ENCODE data around the gene PNLIPRP2. TPM values are rescaled to one million over a fixed set of nuclear protein-coding genes. Genes with fewer than 3 reads are reported as not detected.

PNLIPRP2 gene
- total RNA-seq, 1 experiment from 2014 or later: 0.28 TPM

DNA sequence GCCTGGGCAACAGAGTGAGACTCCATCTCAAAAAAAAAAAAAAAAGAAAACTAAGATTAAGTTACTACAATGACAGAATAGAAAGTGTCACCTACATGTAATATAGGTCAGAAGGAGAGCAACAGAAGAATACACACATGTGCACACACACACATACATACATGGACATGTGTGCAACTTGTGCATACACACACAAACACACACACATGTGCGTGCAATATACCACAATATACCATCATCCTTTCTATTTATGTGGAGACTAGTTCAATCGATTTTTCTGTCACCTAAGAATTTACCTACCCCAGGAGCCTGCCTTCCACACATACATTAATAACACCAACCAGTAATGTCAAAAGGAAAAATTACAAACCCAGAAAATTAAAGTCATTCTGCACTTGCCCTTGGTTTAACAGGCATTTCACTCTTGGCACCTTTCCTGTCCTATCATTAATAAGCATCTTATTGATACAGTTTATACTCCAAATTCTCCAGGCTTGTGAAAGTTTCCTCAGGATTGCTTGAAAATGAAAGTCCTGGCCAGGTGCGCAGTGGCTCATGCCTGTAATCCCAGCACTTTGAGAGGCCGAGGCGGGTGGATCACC lies 27.5 kb upstream of the PNLIPRP2 start:
- Mint-ChIP-seq H3K27ac (no peak overlapping the region), H3K4me1 (peaks cover 6% of the 10 kb centered on the region), H3K27me3 (ENCODE audit: low read depth) (no peaks in the 10 kb centered on the region), H3K9me3 (peaks cover 6% of the 10 kb centered on the region), H3K4me3 (no peak overlapping the region), H3K36me3 (no peaks in the 10 kb centered on the region)
- DNase-seq (ENCODE audit: low spot score): no peak
- ATAC-seq: no peak
- POLR2A ChIA-PET: no interaction called here
- CTCF ChIA-PET: interaction anchor here (0.7 to 1.0 kb wide), 3 partner anchors 72 to 113 kb away, joined by 3 to 4 read pairs (median 3); no protein-coding TSS in a partner anchor
- TF ChIP-seq, protein P1, sequence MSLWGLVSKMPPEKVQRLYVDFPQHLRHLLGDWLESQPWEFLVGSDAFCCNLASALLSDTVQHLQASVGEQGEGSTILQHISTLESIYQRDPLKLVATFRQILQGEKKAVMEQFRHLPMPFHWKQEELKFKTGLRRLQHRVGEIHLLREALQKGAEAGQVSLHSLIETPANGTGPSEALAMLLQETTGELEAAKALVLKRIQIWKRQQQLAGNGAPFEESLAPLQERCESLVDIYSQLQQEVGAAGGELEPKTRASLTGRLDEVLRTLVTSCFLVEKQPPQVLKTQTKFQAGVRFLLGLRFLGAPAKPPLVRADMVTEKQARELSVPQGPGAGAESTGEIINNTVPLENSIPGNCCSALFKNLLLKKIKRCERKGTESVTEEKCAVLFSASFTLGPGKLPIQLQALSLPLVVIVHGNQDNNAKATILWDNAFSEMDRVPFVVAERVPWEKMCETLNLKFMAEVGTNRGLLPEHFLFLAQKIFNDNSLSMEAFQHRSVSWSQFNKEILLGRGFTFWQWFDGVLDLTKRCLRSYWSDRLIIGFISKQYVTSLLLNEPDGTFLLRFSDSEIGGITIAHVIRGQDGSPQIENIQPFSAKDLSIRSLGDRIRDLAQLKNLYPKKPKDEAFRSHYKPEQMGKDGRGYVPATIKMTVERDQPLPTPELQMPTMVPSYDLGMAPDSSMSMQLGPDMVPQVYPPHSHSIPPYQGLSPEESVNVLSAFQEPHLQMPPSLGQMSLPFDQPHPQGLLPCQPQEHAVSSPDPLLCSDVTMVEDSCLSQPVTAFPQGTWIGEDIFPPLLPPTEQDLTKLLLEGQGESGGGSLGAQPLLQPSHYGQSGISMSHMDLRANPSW (CRISPR knock-in tag; conservative IDR thresholded peaks at IDR 0.05; ENCODE audit: low read depth): no peak
- TF ChIP-seq, protein P2, sequence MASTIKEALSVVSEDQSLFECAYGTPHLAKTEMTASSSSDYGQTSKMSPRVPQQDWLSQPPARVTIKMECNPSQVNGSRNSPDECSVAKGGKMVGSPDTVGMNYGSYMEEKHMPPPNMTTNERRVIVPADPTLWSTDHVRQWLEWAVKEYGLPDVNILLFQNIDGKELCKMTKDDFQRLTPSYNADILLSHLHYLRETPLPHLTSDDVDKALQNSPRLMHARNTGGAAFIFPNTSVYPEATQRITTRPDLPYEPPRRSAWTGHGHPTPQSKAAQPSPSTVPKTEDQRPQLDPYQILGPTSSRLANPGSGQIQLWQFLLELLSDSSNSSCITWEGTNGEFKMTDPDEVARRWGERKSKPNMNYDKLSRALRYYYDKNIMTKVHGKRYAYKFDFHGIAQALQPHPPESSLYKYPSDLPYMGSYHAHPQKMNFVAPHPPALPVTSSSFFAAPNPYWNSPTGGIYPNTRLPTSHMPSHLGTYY (CRISPR knock-in tag; IDR thresholded peaks at IDR 0.05): no peak
- TF ChIP-seq, protein P3, sequence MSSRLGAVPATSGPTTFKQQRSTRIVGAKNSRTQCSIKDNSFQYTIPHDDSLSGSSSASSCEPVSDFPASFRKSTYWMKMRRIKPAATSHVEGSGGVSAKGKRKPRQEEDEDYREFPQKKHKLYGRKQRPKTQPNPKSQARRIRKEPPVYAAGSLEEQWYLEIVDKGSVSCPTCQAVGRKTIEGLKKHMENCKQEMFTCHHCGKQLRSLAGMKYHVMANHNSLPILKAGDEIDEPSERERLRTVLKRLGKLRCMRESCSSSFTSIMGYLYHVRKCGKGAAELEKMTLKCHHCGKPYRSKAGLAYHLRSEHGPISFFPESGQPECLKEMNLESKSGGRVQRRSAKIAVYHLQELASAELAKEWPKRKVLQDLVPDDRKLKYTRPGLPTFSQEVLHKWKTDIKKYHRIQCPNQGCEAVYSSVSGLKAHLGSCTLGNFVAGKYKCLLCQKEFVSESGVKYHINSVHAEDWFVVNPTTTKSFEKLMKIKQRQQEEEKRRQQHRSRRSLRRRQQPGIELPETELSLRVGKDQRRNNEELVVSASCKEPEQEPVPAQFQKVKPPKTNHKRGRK (CRISPR knock-in tag; IDR thresholded peaks at IDR 0.05; ENCODE audit: borderline replicate concordance): no peak
- TF ChIP-seq TP53 (CRISPR knock-in tag; IDR thresholded peaks at IDR 0.05) (no peak), ZNF317 (CRISPR knock-in tag; IDR thresholded peaks at IDR 0.05; ENCODE audit: borderline replicate concordance, low read depth) (no peak), JUN (CRISPR knock-in tag; IDR thresholded peaks at IDR 0.05) (no peak), IRF2 (CRISPR knock-in tag; IDR thresholded peaks at IDR 0.05; ENCODE audit: borderline replicate concordance, low read depth) (no peak), FOXJ3 (CRISPR knock-in tag; IDR thresholded peaks at IDR 0.05; ENCODE audit: borderline replicate concordance) (no peak), EMX1 (CRISPR knock-in tag; IDR thresholded peaks at IDR 0.05) (no peak), CBFB (CRISPR knock-in tag; IDR thresholded peaks at IDR 0.05; ENCODE audit: low read depth) (no peak), GABPB1 (CRISPR knock-in tag; IDR thresholded peaks at IDR 0.05) (no peak)
- TF ChIP-seq, protein P4, sequence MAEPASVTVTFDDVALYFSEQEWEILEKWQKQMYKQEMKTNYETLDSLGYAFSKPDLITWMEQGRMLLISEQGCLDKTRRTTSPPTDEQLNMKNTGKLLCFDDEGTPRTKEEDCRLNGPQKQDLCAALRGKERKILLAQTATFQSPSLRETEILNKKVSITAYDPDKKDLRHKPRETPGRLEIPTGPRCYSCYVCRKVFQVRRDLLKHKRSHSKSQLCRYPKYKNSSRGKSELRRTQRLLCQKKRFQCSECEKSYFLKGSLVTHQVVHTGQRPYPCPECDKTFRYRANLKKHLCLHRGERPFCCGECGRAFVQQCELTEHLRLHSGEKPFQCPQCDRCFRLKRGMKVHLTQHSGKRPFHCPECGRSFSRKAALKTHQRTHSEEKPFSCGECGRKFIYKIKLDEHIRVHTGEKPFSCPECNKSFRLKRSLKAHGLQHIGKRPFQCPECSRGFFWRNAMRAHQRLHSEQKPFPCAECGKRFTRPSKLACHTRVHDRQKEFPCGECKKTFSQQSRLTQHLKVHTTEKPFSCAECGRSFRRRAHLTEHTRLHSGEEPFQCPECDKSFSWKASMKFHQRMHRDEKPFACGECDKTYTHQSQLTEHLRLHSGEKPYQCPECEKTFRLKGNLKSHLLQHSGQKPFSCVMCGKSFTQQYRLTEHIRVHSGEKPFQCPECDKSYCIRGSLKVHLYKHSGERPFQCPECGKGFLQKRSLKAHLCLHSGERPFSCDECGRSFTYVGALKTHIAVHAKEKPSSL (CRISPR knock-in tag; conservative IDR thresholded peaks at IDR 0.05): no peak
- TF ChIP-seq, protein P5, sequence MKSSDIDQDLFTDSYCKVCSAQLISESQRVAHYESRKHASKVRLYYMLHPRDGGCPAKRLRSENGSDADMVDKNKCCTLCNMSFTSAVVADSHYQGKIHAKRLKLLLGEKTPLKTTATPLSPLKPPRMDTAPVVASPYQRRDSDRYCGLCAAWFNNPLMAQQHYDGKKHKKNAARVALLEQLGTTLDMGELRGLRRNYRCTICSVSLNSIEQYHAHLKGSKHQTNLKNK (CRISPR knock-in tag; IDR thresholded peaks at IDR 0.05): no peak
- TF ChIP-seq, protein P6, sequence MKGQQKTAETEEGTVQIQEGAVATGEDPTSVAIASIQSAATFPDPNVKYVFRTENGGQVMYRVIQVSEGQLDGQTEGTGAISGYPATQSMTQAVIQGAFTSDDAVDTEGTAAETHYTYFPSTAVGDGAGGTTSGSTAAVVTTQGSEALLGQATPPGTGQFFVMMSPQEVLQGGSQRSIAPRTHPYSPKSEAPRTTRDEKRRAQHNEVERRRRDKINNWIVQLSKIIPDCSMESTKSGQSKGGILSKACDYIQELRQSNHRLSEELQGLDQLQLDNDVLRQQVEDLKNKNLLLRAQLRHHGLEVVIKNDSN (CRISPR knock-in tag; IDR thresholded peaks at IDR 0.05): no peak

DNA sequence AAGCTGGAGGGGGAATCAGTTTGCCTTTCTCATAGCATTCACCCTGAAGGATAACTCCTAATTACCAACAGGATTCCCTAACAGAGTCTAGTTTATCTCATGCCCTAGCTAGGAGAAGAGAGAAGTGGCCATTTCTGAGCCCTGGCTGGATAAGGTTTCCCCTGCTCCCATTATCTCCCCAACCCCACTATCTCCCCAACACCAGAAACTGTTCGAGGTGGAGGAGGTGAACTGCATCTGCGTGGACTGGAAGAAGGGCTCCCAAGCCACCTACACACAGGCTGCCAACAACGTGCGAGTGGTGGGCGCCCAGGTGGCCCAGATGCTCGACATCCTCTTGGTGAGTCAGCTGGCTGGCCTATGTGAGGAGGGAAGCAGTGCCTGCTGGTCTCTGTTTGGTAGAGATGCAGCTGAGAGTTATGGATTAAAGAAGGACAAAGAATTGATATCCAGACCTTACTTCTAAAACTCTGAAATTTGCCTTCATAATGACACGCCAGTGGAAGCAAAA lies 26.2 kb upstream of the PNLIPRP2 start:
- ATAC-seq: no peak
- no peak for DNase-seq (ENCODE audit: low spot score)
- Mint-ChIP-seq H3K4me1 (peaks cover 6% of the 10 kb centered on the region), H3K4me3 (no peak overlapping the region), H3K27me3 (ENCODE audit: low read depth) (no peaks in the 10 kb centered on the region), H3K36me3 (no peaks in the 10 kb centered on the region), H3K27ac (no peak overlapping the region), H3K9me3 (no peaks in the 10 kb centered on the region)
- ChIA-PET POLR2A (no interaction called here), CTCF (interaction anchor here (1.0 kb wide), 1 partner anchor 96 kb away, joined by 3 read pairs; no protein-coding TSS in a partner anchor)
- TF ChIP-seq NFE2L1 (CRISPR knock-in tag; IDR thresholded peaks at IDR 0.05): no peak
- no peak for TF ChIP-seq FOXK1 (CRISPR knock-in tag; IDR thresholded peaks at IDR 0.05)
- TF ChIP-seq, protein P7, sequence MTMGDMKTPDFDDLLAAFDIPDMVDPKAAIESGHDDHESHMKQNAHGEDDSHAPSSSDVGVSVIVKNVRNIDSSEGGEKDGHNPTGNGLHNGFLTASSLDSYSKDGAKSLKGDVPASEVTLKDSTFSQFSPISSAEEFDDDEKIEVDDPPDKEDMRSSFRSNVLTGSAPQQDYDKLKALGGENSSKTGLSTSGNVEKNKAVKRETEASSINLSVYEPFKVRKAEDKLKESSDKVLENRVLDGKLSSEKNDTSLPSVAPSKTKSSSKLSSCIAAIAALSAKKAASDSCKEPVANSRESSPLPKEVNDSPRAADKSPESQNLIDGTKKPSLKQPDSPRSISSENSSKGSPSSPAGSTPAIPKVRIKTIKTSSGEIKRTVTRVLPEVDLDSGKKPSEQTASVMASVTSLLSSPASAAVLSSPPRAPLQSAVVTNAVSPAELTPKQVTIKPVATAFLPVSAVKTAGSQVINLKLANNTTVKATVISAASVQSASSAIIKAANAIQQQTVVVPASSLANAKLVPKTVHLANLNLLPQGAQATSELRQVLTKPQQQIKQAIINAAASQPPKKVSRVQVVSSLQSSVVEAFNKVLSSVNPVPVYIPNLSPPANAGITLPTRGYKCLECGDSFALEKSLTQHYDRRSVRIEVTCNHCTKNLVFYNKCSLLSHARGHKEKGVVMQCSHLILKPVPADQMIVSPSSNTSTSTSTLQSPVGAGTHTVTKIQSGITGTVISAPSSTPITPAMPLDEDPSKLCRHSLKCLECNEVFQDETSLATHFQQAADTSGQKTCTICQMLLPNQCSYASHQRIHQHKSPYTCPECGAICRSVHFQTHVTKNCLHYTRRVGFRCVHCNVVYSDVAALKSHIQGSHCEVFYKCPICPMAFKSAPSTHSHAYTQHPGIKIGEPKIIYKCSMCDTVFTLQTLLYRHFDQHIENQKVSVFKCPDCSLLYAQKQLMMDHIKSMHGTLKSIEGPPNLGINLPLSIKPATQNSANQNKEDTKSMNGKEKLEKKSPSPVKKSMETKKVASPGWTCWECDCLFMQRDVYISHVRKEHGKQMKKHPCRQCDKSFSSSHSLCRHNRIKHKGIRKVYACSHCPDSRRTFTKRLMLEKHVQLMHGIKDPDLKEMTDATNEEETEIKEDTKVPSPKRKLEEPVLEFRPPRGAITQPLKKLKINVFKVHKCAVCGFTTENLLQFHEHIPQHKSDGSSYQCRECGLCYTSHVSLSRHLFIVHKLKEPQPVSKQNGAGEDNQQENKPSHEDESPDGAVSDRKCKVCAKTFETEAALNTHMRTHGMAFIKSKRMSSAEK (CRISPR knock-in tag; IDR thresholded peaks at IDR 0.05; ENCODE audit: borderline replicate concordance): no peak
- TF ChIP-seq, protein P6 (CRISPR knock-in tag; IDR thresholded peaks at IDR 0.05): no peak
- no peak for TF ChIP-seq NR2C2 (CRISPR knock-in tag; IDR thresholded peaks at IDR 0.05)
- TF ChIP-seq TEAD1 (CRISPR knock-in tag; IDR thresholded peaks at IDR 0.05): no peak
- TF ChIP-seq GABPB1 (CRISPR knock-in tag; IDR thresholded peaks at IDR 0.05): no peak
